C1 segment of cervical spinal cord (tissue), 14 donors: Measurements from ENCODE around the gene KRT80.
"Not testable (repeated sequence)": the region's sequence is repeated elsewhere in the genome, so short reads cannot be mapped to it uniquely, and the experiment has no call there.

ENCODE experiments used
- DNase-seq, 14 donors: peaks; one replicate each; lab custom pipeline; 2025; lab: John Stamatoyannopoulos, UW

KRT80 gene

DNA sequence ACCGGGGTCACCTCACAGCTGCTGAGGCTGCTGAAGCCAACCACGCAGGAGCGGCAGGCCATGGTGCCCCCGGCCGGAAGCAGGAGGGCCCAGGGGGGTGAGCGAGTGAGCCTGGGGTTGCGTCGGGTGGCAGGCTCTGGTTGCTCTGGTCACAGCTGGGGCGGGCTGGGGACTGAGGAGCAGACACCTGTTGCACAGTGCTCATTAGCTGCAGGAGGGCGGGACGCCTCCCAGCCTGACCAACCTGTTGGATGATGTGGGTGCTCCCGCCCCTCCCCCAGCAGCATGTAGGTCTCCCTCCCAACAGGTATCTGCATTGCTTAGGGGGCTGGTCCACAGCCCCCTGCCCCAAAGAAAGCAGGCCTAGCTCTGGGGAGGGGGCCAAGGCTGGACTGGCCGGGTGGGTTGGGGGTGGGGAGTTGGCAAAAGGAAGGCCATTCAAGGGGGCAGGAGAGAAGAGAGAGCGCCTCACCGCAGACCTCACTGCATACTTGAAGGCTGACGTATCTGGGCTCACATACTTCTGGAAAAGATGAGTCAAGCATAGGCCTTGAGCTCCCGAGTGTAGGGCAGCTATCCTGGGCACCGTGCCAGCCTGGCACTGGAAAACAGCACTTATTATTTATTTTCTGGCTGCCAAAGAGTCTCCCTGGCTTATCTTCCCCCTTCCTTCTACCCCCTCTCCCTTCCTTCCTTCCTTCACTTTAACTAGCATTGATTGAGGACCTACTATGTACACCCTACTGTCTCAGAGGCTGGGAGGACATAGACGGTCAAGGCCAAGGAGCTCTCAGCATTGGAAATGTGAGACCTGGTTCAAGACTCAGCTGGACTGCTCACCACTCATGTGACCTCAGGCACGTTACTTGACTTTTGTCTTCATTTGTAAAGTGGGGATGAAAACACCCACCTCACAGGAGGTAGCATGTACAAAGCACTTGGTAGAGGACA lies at the start of gene KRT80:
Gene KRT80, minus strand, starts transcription at position 174 of the 951 bp plus-strand sequence. Its CDS starts 112 bp downstream, at position 62.
- DNase-seq: peak in 9 of 14 donors; percentile 13 to 78 (median 26)

DNA sequence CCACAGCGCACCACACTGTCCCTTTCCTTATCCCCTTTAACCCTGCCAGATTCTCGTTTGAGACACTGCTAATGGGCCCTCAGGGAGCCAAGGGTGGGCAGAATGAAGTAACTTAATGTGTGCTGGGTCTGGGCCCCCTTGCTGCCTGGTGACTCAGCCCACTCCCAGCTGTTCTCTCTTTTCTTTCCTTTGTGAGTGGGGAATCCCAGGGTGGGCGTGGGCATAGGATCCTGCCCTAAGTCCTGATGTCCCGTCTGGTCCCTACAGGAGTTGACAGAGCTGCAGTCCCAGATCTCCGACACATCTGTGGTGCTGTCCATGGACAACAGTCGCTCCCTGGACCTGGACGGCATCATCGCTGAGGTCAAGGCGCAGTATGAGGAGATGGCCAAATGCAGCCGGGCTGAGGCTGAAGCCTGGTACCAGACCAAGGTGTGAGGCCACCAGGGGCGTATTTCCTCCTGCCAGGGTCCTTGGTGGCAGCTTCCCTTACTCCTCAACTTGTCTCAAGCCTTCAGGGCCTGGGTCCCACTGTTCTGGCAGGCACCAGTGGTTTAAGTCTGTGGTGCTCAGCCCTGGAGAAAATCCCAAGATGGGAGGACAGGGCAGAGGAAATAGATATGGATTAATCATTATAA lies 49.5 kb upstream of the KRT80 start:
- no peak for DNase-seq

DNA sequence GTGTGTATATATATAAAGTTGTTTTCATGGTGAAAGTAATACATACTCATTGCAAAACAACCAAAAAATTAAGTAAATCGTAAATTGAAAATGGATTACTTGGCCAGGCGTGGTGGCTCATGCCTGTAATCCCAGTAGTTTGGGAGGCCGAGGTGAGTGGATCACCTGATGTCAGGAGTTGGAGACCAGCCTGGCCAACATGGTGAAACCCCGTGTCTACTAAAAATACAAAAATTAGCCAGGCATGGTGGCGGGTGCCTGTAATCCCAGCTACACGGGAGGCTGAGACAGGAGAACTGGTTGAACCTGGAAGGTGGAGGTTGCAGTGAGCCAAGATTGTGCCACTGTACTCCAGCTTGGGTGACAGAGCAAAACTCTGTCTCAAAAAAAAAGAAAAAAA lies 48.4 kb upstream of the KRT80 start:
- not testable (repeated sequence) for DNase-seq

DNA sequence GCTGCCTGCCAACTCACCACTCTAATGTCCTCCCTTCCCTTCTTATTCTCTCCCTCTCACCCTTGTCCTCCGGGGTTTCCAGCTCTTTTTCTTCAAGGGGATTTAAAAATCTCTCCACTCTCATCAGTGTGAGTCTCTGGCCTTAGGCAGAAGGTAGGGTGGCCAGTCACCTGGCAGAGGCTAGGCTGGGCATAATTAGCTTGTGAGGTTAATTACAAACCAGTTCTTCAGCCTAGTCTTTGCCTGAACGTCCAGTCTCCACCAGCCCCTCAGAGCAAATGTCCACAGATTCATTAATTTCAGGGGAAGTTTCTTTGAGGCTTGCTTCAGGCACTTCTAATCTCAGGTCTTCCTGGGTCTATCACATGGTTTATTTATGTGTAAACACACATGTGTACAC lies 48.0 kb upstream of the KRT80 start:
- no peak for DNase-seq

DNA sequence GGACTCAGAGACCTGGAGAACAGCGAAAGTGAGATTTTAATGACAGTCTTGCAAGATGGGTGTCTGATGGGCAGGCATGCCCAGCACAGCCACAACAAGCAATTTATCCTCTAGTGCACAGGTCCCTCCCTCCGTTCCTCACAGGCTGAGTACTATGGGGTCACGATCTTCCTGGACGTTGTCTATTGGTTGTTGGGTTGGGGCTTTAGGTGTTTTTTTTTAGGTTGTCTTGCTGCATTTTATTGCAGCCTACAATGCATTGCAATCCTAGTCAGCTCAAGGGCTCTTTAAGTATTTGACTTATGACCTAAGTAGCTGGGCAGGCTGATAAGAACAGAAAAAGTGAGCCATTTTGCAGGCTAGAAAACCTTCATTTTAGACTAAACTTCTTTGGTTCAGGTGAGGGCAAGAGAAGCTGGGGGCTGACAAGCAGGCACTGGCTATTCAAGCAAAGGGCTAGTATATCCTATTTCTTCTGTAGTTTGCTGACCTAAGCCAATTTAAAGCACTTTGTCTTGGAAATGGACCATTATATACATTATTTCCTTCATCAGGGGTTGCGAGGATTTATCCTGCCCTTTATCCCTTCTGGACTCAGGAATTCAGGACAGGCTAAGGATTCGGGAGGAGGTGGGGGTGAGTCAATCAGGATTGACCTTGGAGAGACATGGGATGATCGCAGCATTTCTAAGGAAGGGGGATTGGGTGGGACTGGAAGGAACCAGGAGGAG lies 47.3 kb upstream of the KRT80 start:
- DNase-seq: no peak

DNA sequence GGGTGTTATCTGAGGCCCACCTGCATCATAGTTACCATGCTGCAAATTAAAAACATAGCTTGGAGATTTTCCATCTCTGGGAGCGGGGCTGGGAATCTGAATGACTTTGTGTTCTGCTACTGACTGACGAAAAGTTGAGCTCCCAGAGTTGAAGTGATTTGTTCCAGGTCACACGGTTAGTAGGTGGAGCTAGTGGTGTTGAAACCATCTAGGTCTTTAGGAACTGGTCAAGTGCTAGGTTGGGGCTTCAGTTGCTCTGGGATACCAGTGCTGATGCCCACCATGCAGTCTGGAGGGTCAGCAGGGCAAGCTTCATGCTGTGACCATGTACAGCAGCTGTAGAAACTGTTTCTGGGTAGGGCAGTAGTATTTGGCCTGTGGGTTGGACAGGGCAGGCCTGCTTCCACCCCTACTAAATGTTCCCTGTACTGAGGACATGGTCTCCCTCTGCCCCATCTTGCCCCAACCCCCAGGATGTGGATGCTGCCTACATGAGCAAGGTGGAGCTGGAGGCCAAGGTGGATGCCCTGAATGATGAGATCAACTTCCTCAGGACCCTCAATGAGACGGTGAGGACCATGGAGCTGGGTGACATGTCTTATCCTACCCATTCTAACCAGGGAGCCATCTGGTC lies 46.5 kb upstream of the KRT80 start:
- no peak for DNase-seq

DNA sequence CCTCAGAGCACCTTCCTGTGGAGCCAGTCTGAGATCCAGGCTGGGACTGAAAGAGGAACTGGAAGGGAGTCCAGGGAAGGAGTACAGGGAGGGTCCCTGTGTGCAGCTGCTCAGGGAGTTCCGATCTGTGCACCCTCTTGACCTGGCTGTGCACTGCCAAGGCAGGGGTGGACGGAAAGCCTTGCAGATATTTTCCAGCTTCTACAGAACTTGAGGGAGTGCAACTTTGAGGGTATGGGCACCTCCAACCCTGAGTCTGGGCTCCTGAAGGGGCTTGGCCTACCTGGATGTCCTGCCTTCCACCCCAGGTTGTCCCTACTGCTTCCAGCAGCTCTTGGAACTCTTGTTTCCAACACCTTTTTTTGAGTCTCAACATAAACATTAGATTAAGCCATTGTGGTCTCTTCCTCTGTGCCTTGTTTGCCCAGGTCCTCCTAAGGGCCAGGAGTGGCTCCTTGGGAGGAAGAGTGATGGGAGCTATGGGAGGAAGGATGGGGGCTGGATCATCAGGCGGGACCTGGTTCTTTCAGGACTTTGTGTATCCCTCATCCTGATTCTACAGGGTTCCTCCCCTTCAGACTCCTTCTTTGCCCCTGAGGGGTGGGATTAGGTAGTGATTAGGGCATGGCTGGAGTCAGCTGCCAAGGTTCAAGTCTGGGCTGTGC lies 44.7 kb upstream of the KRT80 start:
- DNase-seq: no peak

DNA sequence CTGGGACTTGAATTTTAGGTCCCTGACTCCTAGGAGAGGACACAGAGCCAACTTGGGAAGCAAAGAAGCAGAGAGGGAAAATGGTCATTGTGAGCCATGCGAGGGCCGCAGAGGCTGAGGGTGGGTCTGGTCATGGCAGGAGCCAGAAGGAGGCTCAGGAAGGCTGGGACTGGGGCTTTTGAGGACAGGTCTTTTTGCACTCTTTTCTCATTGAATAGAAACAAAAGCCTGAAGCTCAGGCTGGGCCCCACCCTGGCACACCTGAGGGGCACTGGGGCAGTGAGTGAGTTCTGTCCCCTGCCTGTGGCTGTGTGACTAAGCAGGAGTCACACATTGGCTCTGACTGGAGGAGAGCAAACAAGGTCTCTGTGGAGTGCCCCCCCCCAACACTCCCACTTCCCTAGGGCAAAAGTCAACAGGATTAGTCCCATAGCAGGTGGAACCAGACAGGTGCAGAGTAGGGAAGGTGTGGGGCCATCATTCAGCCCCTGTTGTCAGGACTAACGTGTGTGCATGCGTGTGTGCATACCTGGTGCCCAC lies 44.1 kb upstream of the KRT80 start:
- no peak for DNase-seq

DNA sequence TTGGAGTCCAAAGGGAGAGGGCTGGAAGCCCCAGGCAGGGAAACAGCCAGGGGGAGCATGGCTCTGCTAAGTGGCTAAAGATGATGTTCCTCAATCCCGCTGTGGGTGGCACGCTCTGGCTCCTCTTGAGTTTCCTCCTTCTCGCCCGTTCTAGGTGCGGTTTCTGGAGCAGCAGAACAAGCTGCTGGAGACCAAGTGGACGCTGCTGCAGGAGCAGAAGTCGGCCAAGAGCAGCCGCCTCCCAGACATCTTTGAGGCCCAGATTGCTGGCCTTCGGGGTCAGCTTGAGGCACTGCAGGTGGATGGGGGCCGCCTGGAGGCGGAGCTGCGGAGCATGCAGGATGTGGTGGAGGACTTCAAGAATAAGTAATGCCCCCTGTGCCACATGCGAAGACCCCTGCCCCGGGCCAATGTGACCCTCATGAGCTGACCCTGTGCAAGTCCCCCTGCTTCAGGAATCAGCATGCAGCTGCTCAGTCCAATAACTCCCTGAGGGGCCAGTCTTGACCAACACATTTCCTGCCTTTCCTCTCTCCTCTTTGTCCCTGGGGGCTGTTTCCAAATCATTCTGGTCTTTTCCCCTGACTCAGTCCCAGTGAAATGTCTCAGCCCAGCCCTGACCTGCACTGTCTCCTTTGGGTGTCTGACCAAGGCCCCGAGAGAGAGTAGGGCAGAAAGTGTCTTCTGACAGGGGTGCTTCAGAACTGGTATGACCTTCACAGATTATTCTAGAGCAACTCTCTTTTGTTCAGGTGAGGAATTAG lies 43.4 kb upstream of the KRT80 start:
- DNase-seq: no peak

DNA sequence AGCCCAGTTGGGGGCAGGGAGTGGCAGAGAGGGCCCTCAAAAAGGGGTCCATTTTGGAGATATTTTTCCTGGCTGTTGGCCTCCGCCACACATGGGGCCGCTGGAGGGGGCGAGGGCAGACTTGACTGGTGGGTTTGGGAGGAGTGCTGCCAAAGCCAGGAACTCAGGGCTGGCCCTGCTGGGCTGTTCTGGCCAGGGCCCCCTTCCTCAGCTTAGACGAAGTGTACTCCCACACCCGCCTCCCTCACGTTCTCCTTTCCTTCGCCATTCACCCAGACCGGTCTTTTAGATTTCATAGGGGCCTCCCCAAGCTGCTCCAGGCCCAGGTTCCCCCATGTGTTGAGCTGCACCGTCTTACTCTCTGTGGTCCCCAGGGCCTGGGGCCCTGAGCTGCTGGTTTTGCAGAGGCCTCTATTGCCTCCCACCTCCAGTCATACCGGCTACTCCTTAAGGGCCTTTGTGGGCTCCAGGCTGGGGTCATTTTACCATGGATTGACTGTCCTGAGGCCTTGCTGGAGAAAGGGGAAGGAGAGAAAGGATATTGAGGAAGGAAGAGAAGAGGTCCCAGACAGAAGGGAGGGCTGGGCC lies 42.5 kb upstream of the KRT80 start:
- no peak for DNase-seq

DNA sequence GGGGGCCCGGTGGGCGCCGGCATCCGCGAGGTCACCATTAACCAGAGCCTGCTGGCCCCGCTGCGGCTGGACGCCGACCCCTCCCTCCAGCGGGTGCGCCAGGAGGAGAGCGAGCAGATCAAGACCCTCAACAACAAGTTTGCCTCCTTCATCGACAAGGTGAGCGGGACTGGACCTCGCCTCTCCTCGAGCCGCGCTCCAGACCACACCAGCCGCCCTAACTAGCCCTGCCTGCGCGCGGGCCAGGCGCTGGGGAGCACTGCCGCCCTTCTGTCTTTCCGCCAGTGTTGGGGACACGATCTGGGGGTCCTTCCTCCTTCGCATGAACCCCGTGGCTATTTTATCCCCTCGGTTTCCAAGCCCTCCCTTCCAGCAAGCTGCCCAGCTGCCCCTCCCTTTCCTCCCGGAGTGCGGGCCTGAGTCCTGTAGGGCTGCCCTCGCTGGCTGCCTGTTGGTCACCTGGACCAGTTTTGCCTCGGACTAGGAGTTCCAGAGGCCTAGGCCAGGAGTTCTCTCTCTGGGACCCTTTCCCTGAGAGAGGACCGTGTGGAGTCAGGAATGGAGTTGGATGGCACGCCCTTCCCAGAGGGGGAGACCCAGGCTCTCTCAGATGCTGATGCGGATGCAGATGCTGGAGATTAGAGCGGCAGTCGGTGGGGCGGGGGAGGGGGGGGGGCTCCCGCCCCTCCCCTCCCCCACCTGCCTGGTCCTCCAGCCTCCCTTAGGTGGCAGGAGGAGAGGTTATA lies 41.8 kb upstream of the KRT80 start:
- DNase-seq: no peak

DNA sequence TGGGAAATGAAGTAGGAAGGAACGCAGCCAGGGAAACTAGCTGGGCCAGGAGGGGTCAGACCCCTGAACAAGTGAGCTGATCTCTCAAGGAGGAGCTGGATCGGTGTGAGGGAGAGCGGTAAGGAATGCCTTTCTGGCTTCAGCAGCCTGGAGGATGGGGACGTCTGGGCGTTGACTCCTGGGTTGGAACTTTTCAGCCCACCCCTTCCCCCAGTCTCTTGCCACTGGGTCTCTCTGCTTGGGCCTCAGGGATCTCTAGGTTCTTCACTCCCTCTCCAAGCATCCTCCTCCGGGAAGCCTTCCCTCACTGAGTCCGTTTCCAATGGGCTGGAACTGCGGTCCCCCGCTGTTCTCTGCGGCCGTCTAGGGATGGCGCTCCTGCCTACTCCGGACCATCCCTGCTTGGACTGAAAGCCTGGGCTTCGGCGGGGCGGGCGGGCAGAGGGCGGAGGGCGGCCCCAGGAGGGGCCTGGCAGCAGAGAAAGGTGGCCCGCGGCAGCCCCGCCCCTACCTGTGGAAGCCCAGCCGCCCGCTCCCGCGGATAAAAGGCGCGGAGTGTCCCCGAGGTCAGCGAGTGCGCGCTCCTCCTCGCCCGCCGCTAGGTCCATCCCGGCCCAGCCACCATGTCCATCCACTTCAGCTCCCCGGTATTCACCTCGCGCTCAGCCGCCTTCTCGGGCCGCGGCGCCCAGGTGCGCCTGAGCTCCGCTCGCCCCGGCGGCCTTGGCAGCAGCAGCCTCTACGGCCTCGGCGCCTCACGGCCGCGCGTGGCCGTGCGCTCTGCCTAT lies 41.1 kb upstream of the KRT80 start, which contains the start of gene KRT7:
Gene KRT7, plus strand, starts transcription at position 570 of the 788 bp plus-strand sequence. Its CDS starts 54 bp downstream, at position 624.
- DNase-seq: no peak

DNA sequence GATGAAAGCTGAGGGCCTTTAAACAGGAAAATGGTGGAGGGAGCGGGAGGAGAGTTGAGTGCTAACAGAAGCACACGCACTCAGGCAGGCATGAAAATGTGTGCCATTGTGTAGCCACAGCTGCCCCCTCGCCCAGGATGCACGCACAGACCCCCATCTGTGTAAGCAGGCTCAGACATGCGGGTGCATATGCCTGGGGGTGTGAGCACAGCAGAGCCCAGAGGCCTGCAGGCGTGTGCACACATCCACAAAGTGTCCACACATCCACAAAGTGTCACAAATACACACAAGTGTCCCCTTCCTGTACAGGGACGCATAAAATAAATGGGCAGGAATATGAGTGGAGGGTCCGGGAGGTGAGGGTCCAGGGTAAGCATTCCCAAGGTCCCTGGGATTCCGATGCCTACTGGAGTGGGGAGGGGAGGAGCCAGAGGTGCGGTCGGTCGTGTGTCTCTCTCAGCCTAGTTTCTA lies 40.4 kb upstream of the KRT80 start:
- DNase-seq: no peak

DNA sequence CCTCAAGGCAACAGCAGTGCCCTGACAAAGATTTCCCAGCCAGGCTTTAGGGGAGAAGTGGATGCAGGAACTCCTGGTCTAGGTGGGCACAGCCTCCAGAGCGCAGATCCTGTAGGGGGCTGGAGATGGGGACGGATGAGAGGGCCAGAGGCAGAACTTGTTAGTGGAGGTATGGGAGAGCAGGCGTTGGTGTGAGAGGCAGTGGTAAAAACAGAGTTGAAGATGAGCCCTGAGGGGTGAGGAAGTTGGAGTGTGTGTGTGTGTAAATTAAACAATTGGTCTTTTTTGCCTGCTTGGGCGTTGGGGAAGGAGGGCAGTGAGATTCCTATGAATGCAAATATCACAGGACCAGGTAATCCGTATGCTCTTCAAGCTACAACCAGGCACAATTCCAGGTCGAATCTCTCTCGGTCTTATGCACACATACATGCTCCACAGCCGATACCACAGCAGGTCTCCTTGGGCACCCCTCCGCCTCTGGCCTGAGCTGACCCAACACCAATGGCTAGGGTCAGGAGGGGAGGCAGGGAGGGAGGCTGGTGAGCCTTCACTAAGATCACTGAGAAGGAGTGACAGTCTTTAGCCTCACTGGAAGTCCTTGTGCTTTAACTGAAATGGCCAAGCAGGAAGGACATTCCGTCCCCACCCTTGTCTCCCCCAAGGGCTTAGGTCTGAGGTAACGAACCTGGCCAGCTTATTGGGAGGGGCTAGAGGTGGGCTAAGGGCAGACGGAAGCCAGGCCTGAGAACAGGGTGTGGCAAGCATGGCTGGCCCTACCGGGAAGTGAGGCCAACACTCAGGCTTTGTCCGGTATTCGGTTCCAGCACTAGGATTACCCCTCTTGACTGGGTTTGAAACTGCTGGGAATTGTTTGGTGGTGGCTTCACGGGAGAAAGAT lies 39.7 kb upstream of the KRT80 start:
- no peak for DNase-seq

DNA sequence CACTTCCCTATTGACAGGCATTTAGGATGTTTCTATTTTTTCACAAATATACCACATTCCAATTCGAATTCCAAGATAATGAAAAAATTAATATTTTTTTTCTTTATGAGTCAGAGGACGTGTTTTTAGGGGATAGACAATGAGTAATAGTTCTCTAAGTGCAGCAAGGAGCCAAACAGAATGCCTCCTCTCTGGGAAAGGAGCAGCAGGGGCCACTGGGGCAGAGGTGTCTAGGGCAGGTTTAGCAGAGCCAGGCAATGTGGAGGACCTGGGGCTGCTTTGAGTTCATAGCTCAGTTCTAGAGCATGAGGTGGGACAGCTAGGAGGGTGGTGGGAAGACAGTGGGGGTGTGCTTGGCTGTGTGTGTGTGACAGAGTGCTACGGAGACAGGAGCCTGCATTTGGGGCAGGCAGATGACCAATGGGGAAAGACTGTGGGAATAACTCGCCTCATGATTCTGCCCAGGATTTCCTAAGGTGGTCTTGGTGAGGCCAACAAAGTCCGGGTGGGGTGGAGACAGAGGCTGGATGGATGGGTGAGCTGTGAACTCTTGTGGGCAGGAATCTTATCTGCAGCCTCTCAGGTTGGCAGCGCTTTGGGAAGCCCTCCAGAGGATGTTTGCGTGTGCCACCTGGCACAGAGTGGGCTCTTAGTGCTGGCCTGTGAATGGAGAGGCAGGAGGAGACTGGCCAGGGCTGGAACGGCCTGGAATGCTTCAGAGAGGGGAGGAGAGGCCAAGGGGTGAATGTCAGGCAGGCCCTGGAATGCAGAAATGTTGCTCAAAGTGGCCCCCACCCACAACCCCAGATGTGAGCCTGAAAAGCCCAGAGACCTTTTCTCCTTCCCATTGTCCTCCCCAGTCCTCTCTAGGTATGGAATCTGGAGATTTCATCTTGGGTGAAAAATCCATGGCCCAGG lies 38.8 kb upstream of the KRT80 start:
- no peak for DNase-seq

DNA sequence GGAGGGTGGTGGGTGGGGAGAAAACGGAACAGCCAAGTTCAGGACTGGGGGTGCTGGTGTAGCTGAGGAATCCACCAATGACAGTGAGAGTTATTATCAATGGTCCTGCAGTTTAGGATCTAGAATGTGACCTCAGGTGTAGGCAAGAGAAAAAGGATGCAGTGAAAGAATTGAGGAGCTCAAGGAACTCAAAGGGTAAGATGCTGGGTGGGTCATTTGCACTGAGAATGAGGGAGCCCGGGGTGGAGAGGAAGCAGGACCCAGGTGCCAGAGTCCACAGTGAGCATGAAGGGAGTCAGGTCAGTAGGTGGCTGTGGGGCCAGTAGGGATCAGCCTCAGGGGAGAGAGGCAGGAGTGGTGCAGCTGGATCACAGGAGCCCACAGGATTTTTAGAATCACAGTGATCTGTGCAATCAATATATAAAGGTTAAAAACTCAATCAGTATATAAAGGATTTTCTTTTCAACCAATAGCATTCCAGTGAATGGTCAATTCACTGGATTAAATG lies 38.1 kb upstream of the KRT80 start:
- DNase-seq: no peak
